GM21367 (cell line): ENCODE results near the gene ARL15.

Source experiments
- ATAC-seq: cut with Tn5 transposase; IDR thresholded peaks from one replicate; pipeline ENCODE4 v1.9.1; 2021; ENCODE audit not compliant: unreplicated experiment

ARL15 gene

GRCh38 chr5:53917095-53917494 lies 393.3 kb downstream of the ARL15 start:
- no peak for ATAC-seq

- ATAC-seq: no peak
Measured at GRCh38 chr5:53915120-53915519, 395.3 kb downstream of the ARL15 start.

DNA sequence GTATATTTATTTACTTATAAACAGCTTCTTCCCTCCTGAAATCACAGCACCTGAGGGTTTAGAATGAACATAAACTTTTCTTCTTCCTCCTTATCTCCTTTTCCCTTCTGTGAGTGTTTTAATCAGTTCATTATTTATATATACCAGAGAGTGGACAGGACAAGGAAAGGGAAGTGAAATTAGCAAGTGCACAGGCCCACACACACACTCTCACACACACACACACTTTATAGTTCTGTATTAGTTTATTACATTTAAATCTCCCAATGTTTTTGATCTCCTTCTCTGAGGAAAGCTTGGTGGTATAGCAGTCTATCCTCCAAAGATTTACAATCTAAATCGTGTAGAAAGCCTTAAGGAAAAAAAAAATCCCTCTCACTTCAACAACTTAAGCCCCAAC lies 396.4 kb downstream of the ARL15 start:
- ATAC-seq: no peak

DNA sequence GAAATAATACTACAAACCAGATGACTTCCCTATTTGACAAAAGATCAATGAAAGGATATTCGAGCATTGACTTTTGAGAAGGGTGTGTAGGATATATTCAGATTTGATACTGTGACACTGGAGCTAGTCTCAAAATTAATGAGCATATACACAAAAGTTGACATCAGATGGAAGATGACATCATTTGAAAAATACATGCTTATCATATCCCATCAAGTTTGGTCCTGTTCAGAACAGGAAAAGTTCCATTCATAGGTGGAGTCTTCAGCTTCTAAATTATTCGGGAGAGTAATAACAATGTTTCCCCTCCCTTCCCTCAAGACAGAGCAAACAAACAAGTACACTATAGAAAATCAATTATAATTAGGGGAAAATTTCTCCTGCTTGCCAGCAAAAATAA lies 401.6 kb downstream of the ARL15 start:
- ATAC-seq: no peak

DNA sequence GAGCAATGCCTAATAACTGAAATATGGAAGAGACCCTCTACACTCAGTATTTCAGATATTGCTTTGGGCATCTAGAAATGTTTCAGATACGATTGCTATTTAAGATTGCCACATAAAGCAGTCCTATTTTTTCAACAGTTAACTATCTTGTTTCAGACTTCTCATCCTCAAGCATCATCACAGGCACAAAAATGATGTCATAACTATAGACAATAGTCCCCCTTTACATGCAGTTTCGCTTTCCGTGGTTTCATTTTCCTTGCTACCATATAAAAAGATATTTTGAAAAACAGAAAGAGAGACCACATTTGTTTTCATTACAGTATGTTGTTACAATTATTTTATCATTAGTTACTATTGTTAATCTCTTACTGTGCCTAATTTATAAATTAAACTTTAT lies 402.5 kb downstream of the ARL15 start:
- ATAC-seq: no peak

GRCh38 chr5:53906736-53907135 lies 403.6 kb downstream of the ARL15 start:
- ATAC-seq: no peak

DNA sequence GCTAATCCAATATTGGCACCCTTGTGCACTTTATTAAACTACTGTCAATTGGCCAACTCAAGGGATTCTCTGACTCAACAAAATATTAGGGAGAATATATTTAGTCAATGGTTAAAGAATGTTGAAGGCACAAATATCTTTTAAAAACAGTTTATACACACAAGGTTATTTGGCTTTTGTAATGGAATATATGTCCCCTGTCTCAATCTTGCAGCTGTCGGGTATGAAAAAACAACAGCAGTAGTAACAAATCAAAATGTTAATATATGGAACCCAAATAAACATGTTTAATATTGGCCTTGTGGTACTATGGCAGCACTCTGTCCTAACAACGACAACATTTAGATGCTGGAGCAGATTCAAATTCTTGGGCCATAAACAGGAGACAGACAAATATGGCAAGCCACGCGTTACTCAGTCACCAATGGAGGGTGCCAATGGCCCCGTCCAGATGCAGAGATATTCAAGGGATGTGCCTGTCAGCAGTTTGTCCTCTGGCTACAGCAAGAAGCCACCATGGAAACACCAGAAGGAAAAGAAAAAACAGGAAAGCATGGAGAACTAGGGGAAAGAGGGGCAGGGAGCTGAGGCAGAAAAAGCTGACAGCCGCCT lies 408.0 kb downstream of the ARL15 start:
- no peak for ATAC-seq

GRCh38 chr5:53900677-53901076 lies 409.7 kb downstream of the ARL15 start:
- no peak for ATAC-seq

GRCh38 chr5:53895091-53895683 lies 415.2 kb downstream of the ARL15 start:
- no peak for ATAC-seq

DNA sequence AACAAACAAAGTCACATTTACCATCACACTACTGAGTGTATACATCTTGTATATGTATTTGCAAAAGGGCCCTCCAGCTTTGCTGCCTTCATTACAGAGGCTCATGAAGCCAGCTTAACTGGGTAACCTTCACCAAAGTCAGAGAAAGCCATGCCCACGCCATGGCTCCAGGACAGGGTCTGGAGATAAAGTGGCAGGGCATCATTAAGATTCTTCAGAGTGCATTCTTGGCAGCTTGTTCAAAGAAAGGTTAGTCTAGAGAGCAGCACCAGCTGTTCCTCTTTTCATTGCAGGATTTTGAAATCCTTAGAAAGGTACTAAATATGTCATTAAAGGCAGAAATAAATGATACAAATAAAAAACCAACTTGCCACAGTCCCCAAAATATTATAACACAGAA lies 416.7 kb downstream of the ARL15 start:
- ATAC-seq: no peak

DNA sequence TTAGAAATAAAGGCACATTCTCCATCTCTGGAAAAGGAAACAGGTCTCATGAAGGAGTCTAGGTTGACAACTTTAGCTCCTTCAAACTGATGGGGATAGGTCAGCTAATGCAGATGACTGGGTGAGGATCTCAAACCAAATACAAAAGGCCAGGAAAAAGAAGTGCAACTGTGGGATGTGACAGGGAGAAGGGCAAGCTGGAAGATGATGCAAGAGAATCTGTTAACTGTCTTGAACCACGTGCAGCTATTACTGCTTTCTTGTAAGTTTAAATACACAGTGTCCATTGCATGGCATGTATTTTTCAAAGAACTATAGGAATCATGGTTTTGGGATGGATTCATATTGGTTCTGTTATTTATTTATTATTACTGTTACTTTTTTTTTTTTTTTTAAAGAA lies 418.1 kb downstream of the ARL15 start:
- no peak for ATAC-seq

DNA sequence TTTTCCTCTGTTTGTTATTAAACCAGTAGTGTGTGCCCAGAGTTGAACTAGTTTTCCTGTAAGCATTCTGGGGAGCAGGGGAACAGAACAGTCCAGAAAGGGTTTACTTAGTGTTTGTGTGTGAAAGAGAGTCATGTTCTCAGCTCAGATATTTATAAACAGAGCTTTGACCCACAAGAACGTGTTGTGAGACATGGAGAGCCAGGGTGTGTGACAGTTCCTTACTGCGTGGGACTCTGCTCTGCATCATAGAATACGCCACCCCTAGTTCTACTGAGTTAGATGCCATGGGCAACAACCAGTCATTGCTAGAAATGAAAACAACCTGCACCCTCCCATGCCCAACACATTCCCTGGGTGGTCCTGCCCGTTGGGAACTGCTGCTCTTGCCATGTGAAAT lies 419.2 kb downstream of the ARL15 start:
- ATAC-seq: no peak

DNA sequence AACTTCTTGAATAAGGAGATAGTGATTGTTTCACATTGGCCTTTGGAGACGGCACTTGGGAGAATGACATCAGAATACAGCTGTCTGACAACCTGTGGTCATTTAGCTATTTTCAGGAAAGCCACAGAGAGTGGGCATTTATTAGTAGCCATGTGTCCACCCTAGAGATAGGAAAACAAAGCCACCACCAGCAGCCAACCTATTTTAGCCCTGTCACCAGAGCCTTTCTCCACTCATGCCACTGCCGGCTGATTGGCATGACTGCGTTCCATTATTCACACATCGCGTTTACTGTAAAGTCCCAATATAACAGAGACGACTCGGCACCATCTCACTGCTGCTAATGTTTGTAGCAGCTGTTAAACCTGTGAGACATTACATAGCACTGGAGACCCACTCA lies 419.9 kb downstream of the ARL15 start:
- ATAC-seq: no peak

- no peak for ATAC-seq
Measured at GRCh38 chr5:53884844-53885243, 425.5 kb downstream of the ARL15 start.

DNA sequence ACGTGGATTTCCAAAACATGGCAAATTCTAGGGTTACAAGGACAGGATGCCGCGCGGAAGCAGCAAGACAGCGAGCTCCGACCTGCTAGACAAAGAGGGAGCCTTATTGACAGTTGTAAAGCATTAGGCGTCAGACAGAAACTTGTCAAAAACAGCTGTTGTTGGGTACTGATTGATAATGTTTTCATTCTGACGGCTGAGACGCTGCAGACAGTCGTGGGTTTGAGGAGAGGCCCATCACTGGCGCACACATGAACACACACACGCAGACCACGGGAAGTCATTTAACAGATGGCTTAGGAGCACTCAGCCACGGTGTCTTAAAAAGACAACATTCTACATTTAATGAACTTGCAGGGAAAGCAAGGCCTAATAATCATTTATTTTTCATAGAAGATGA lies 426.0 kb downstream of the ARL15 start:
- no peak for ATAC-seq

- no peak for ATAC-seq
Measured at GRCh38 chr5:53882676-53883031, 427.7 kb downstream of the ARL15 start.

DNA sequence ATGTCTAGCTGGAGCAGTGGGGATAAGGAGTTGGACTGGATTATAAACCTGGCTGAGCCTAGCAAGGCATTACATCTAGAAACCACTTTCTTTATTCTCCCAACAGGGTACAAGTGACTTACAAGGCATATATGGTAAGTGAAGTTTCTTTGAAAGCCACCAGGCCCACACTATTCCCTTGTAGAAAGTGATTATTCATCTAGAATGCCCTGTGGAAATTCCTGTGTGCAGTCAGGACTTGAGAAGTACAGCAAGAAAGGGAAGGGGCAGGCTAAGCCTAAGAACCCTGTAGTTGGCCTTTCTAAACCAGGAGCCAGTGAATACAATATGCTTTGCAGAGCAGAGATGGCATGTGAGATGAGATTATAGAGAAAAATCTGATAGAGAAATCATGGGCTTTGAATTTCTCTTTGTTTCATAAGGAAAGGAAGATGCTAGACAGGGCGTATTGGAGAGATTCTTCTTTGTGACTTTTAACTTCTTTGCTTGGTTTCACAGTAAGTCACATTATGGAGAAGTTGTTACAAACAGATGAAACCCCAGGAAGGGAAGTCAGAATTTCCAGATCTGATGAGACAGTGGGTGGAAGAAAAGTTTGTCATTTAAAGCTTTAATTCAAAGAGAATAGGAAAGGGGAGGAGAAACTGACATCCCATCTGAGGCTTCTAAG lies 428.2 kb downstream of the ARL15 start:
- no peak for ATAC-seq

GRCh38 chr5:53879708-53880323 lies 430.6 kb downstream of the ARL15 start:
- no peak for ATAC-seq

DNA sequence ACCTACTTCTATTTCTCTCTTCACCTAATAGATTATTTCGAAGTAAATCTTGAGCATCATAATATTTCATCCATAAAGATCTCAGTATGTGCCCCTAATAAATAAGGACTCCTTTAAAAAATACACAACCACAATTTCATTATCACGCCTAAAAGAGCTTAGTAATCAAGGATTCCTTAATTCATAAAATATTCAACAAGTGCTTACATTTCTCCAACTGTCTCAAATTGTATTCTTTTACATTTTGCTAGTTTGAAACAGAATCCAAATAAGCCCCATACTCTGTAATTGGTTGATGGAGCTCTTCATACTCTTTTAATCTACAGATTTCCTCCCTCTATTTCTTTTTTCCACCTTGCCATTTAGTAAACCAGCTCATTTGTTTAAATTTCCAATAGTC lies 432.4 kb downstream of the ARL15 start:
- no peak for ATAC-seq

DNA sequence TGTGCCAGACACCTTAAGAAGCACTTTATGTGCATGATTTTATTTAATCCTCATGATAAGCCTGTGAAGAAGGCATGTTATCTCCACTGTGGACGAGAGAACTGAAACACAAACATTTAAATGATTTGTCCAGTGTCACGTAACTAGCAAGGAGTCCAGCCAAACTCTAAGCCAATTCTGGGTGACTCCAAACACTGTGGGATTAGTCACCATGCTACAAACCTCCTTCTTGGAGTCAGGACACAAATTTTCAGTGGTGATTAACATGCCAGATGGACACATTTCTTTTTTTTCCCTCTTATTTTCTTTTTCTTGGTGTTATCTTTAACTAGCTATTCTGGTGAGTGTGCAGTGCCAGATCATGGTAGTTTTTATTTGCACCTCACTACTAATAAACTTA lies 433.1 kb downstream of the ARL15 start:
- no peak for ATAC-seq

DNA sequence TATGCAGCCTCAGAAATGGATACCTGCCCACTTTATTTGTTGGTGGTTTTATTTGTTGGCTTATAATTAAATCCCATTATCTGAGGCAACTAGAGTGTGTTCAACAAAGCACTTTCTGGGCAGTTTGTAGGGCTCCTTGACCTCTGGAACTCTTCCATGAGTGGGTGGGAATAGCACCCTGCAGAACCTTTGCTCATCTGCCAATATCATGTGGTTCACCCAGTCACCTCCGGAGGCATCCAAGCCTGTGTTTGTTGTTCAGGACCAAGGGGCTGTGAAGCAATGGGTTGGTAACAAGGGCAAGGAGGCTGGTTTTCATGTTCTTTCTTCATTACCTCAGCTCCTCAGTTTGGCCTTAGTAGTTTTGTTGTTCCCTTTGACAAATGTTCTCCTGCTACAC lies 436.0 kb downstream of the ARL15 start:
- ATAC-seq: no peak

GRCh38 chr5:53873235-53873634 lies 437.1 kb downstream of the ARL15 start:
- no peak for ATAC-seq
